Peyer's patch (tissue), 4 donors: ENCODE measurements around the gene CCDC200. TPM values are rescaled to one million over a fixed set of nuclear protein-coding genes. Genes with fewer than 3 reads are reported as not detected.

Experiments used
- DNase-seq, 3 donors: peaks; one replicate each; pipeline ENCODE4 v3.0.0-alpha.2; 2017 to 2019
- H3K27ac ChIP-seq, 4 donors: fragments of 200-600 bp; sonication (generic); one replicate each; pipeline ENCODE4 v1.5.1; 2016 to 2019
- H3K27me3 ChIP-seq, 2 donors: fragments of 200-600 bp; sonication (generic); one replicate each; pipeline ENCODE4 v1.5.1; 2019
- H3K36me3 ChIP-seq, 3 donors: fragments of 200-600 bp; sonication (generic); one replicate each; pipeline ENCODE4 v1.5.1; 2016 to 2019
- H3K4me1 ChIP-seq, 4 donors: fragments of 200-600 bp; sonication (generic); one replicate each; pipeline ENCODE4 v1.5.1; 2016 to 2019
- H3K4me3 ChIP-seq, 4 donors: fragments of 200-600 bp; sonication (generic); 1 replicate in 3 of 4; 2 replicates in 1 of 4; pipeline ENCODE4 v1.5.1; 2016 to 2019; ENCODE audit warnings: mild to moderate bottlenecking in 1 of 4
- H3K9me3 ChIP-seq, 4 donors: fragments of 200-600 bp; sonication (generic); one replicate each; pipeline ENCODE4 v1.5.1; 2016 to 2019; ENCODE audit warnings: mild to moderate bottlenecking in 1 of 4
- POLR2A ChIP-seq, 2 donors: fragments of 450-650 bp; IDR thresholded peaks; one replicate each; pipeline ENCODE4 v1.5.1; 2017; ENCODE audit warnings: antibody characterized with exemption in 2 of 2, mild to moderate bottlenecking in 2 of 2, moderate library complexity in 2 of 2
- total RNA-seq, 4 donors: library from RNA; depleted of rRNA; stranded (reverse); fragments of >200 nt; gene quantifications; one replicate each; pipeline ENCODE4 v1.1.0, GENCODE V29; 2016
- TF ChIP-seq, protein P1 (sequence below), 6 experiments: fragments of 450-650 bp in 4 of 6; fragments of 200-600 bp in 2 of 6; sonication (generic) in 1 of 6; IDR thresholded peaks; one replicate each; pipeline ENCODE4 v1.5.1; 2017 to 2019; ENCODE audit warnings: antibody characterized with exemption in 6 of 6, mild to moderate bottlenecking in 3 of 6, moderate library complexity in 1 of 6

CCDC200 gene
- total RNA-seq, 4 donors from 2014 or later = 1.5 TPM; not detected in 3

DNA sequence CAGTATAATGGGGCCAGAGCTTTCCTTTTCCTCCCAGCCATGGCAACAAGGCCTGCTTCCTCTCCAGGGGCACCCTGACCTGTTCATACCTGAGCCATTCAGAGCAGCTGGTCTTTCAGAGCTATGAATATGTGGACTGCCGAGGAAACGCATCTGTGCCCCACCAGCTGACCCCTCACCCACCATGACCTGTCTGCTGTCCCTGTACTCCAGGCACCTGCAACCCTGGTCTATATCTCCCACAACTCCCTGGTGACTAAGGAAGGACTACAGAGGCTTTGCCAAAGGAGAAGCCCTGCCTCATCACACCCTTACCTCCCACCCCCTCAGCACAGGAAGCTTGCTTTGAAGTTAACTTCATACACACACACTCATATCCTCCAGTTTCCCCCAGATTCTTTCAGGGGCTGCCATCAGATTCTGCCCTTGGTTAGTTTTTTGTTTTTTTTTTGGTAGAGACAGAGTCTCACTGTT is 10.8 kb downstream of the CCDC200 start:
- TF ChIP-seq, protein P1, sequence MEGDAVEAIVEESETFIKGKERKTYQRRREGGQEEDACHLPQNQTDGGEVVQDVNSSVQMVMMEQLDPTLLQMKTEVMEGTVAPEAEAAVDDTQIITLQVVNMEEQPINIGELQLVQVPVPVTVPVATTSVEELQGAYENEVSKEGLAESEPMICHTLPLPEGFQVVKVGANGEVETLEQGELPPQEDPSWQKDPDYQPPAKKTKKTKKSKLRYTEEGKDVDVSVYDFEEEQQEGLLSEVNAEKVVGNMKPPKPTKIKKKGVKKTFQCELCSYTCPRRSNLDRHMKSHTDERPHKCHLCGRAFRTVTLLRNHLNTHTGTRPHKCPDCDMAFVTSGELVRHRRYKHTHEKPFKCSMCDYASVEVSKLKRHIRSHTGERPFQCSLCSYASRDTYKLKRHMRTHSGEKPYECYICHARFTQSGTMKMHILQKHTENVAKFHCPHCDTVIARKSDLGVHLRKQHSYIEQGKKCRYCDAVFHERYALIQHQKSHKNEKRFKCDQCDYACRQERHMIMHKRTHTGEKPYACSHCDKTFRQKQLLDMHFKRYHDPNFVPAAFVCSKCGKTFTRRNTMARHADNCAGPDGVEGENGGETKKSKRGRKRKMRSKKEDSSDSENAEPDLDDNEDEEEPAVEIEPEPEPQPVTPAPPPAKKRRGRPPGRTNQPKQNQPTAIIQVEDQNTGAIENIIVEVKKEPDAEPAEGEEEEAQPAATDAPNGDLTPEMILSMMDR (IDR thresholded peaks at IDR 0.05) = no peak
- TF ChIP-seq POLR2A (IDR thresholded peaks at IDR 0.05) = no peak
- H3K4me1 ChIP-seq = peaks cover 0 to 6% (median 0%) of the 10 kb centered on the region in 4 donors
- no peak for DNase-seq
- no peak overlapping the region for H3K4me3 ChIP-seq
- H3K36me3 ChIP-seq = peaks cover 0 to 22% (median 0%) of the 10 kb centered on the region in 3 donors
- no peaks in the 10 kb centered on the region for H3K9me3 ChIP-seq
- H3K27ac ChIP-seq = no peak overlapping the region
- H3K27me3 ChIP-seq = no peaks in the 10 kb centered on the region

DNA sequence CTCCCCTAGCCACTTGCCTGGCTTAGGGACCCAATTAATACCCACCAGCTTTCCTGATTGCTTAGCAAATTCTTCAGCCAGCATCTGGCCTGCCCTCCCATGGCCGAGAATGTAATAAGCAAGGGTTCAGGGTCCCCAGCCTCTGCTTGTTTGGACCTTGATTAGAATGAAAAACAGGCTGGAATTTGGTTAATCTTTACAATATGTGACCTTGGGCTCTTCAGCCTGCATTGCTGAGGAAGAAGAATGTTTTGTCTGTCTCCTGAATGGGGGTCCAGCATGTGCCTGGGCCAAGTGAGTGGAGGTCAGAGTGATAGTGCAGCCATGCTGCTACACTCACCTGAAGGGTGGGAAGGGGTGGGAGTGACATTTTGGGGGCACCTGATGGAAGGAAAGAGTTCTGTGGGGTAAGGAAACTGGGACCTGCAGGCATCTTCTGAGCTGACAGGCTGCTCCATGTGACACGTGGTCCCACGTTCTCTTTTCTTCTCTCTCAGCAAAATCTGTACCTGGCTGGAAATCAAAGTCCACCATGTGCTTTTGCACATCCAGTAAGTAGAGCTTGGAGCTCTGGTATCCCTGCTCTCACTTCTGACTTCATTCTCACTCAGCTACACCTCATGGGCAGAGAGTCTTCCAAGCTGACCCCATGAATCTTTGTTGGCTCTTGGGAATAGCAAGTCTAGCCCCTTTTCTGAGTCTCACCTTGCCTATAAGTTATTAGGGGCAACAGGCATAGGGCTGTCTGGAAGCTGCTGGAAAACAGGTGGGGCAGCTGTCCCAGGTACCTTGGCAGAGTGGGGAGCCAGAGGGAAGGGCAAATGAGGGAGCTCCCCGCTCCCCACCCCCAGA is 11.4 kb downstream of the CCDC200 start:
- Histone ChIP-seq H3K9me3 (no peaks in the 10 kb centered on the region), H3K27me3 (no peaks in the 10 kb centered on the region), H3K36me3 (peaks cover 0 to 22% (median 0%) of the 10 kb centered on the region in 3 donors), H3K4me1 (peaks cover 0 to 6% (median 2%) of the 10 kb centered on the region in 4 donors), H3K4me3 (no peak overlapping the region), H3K27ac (no peak overlapping the region)
- DNase-seq = no peak
- TF ChIP-seq, protein P1 (IDR thresholded peaks at IDR 0.05) = no peak
- TF ChIP-seq POLR2A (IDR thresholded peaks at IDR 0.05) = no peak

DNA sequence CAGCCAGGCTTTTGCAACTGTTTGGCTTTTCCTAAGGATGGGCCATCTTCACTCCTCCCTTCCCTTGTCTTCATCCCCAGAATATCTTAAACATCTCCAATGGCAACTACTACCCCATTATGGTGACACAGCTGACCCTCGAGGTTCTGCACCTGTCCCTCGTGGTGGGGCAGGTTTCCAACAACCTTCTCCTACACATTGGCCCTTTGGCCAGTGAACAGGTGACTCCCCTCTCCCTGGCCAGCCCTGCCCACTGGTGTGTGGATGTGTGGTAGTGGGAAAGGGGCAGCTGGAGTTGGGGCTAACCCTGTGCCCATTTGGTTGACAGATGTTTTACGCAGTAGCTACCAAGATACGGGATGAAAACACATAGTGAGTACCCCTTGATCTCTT is 12.1 kb downstream of the CCDC200 start:
- Histone ChIP-seq H3K4me1 (peaks cover 0 to 6% (median 2%) of the 10 kb centered on the region in 4 donors), H3K27ac (no peak overlapping the region), H3K4me3 (no peak overlapping the region), H3K9me3 (no peaks in the 10 kb centered on the region), H3K27me3 (no peaks in the 10 kb centered on the region), H3K36me3 (peaks cover 0 to 22% (median 0%) of the 10 kb centered on the region in 3 donors)
- TF ChIP-seq, protein P1 (IDR thresholded peaks at IDR 0.05) = no peak
- TF ChIP-seq POLR2A (IDR thresholded peaks at IDR 0.05) = no peak
- DNase-seq = no peak

DNA sequence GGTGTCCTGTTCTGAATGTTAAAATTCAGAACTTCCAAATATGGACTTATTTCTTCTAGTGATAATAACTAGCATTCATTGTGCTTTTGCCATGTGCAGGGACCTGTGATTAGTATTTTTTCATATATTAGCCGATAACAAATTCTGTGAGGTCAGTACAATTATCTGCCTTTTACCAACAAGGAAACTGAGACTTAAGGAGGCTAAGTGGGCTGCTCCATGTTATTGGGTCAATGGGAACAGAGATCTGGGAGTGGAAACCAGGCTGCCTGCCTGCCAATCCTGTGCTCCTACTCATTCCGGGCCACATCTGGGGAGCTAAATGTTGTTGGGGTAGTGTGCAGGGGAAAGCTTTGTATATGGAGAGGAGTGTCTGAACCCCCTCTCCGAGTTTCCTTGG is 13.1 kb downstream of the CCDC200 start:
- H3K4me1 ChIP-seq = peaks cover 0 to 10% (median 3%) of the 10 kb centered on the region in 4 donors
- no peaks in the 10 kb centered on the region for H3K27me3 ChIP-seq
- DNase-seq = no peak
- no peak overlapping the region for H3K4me3 ChIP-seq
- no peak for TF ChIP-seq POLR2A (IDR thresholded peaks at IDR 0.05)
- TF ChIP-seq, protein P1 (IDR thresholded peaks at IDR 0.05) = no peak
- no peak overlapping the region for H3K27ac ChIP-seq
- no peaks in the 10 kb centered on the region for H3K9me3 ChIP-seq
- peaks cover 0 to 24% (median 0%) of the 10 kb centered on the region in 3 donors for H3K36me3 ChIP-seq

DNA sequence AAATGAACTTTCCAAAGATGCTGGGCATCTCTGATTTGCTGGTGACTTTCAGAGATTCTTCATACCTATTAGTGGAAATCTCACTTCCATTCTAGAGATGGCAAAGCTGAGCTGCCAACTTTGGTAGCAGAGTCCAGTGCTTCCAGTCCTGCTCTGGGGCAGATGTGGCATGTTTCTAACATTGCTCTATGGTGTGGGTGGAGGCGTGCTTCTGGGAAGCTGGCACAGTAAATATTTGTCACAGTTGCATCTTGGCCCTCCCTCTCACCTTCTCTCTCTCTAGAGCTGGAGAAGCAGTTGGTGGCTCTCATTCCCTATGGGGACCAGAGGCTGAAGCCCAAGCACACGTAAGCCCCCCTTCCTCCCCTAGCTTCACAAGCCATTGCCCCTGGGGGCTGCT is 14.9 kb downstream of the CCDC200 start:
- TF ChIP-seq, protein P1 (IDR thresholded peaks at IDR 0.05) = no peak
- no peak for TF ChIP-seq POLR2A (IDR thresholded peaks at IDR 0.05)
- Histone ChIP-seq H3K36me3 (peaks cover 0 to 41% (median 0%) of the 10 kb centered on the region in 3 donors), H3K27me3 (no peaks in the 10 kb centered on the region), H3K9me3 (no peaks in the 10 kb centered on the region), H3K4me3 (no peak overlapping the region), H3K27ac (no peak overlapping the region), H3K4me1 (peaks cover 0 to 10% (median 3%) of the 10 kb centered on the region in 4 donors)
- DNase-seq = no peak
